C4-2B (cell line): ENCODE results near the gene FGL2.

Experiments
- ZFX ChIP-seq: fragments of 450-650 bp; IDR thresholded peaks from 2 replicates; pipeline ENCODE4 v1.6.1; 2017
- TF ChIP-seq, protein P1 (sequence below): fragments of 450-650 bp; conservative IDR thresholded peaks from 2 replicates; pipeline ENCODE4 v1.5.1; 2017; ENCODE audit warnings: mild to moderate bottlenecking

DNA sequence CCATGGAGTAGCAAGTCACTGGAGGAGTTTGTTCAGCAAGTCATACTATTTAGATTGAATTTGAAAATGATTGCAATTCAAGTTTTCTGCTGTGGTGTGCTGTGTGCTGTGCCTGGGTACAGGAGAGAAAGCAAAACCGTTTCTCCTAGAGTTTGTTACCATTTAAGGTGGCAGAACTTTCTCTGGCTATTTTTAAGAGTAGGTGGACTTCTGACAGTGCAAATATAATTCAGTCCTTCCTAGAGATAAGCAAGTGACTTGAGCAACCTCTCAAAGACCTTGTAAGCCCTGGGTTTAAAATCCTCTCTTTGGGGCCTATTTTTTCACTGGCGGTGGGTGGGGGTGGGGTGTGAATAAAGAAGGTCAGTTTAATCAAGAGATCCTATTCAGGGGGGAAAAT is 42.9 kb upstream of the FGL2 start:
- TF ChIP-seq, protein P1, sequence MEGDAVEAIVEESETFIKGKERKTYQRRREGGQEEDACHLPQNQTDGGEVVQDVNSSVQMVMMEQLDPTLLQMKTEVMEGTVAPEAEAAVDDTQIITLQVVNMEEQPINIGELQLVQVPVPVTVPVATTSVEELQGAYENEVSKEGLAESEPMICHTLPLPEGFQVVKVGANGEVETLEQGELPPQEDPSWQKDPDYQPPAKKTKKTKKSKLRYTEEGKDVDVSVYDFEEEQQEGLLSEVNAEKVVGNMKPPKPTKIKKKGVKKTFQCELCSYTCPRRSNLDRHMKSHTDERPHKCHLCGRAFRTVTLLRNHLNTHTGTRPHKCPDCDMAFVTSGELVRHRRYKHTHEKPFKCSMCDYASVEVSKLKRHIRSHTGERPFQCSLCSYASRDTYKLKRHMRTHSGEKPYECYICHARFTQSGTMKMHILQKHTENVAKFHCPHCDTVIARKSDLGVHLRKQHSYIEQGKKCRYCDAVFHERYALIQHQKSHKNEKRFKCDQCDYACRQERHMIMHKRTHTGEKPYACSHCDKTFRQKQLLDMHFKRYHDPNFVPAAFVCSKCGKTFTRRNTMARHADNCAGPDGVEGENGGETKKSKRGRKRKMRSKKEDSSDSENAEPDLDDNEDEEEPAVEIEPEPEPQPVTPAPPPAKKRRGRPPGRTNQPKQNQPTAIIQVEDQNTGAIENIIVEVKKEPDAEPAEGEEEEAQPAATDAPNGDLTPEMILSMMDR, result no peak
- TF ChIP-seq ZFX, result no peak
